ENCODE results near the gene ZMYND8.
"Not testable (repeated sequence)": the region's sequence is repeated elsewhere in the genome, so short reads cannot be mapped to it uniquely, and the experiment has no call there.

The ZMYND8 gene

DNA sequence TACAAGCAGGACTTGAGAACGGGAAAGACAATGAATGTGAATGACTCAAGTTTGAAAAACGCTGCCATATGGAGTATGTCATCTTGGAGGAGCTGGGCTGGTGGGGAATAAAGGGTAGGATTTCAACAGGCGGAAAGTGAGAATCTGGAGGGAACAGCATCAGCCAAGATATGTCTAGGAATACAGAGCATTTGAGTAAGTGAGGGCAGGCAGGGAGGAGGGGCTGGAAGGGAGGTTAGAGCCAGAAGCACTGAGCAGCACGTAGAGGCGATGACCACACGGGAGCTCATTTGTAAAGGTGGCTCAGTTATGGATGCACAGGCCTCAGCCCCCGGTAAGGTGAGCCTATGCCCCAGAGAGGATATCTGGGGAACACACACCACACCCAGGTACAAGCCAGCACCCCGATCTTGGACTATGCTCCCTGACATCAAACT, 115.1 kb downstream of the ZMYND8 start:
- TF ChIP-seq, protein P1, sequence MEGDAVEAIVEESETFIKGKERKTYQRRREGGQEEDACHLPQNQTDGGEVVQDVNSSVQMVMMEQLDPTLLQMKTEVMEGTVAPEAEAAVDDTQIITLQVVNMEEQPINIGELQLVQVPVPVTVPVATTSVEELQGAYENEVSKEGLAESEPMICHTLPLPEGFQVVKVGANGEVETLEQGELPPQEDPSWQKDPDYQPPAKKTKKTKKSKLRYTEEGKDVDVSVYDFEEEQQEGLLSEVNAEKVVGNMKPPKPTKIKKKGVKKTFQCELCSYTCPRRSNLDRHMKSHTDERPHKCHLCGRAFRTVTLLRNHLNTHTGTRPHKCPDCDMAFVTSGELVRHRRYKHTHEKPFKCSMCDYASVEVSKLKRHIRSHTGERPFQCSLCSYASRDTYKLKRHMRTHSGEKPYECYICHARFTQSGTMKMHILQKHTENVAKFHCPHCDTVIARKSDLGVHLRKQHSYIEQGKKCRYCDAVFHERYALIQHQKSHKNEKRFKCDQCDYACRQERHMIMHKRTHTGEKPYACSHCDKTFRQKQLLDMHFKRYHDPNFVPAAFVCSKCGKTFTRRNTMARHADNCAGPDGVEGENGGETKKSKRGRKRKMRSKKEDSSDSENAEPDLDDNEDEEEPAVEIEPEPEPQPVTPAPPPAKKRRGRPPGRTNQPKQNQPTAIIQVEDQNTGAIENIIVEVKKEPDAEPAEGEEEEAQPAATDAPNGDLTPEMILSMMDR (IDR thresholded peaks at IDR 0.05; ENCODE audit: insufficient read depth, low read length, poor library complexity, severe bottlenecking), result no peak
- H3K27me3 ChIP-seq (replicated peaks; ENCODE audit: control insufficient read depth, insufficient read depth, low read length), result no peaks in the 10 kb centered on the region
- no peak for DNase-seq (ENCODE audit: extremely low read depth, insufficient read length)
- H3K36me3 ChIP-seq (ENCODE audit: control insufficient read depth, insufficient read depth, low read length), result peaks cover 38% of the 10 kb centered on the region
- H3K4me3 ChIP-seq (replicated peaks; ENCODE audit: low read depth, low read length), result no peak overlapping the region

DNA sequence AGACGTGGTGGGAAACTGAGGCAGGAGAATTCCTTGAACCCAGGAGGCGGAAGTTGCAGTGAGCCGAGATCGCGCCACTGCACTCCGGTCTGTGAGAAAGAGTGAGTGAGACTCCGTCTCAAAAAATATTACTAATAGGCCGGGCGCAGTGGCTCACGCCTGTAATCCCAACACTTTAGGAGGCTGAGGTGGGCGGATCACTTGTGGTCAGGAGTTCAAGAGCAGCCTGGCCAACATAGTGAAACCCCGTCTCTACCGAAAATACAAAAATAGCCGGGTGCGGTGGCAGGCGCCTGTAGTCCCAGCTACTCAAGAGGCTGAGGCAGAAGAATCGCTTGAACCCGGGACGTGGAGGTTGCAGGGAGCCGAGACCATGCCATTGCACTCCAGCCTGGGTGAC, 116.4 kb downstream of the ZMYND8 start:
- DNase-seq (ENCODE audit: extremely low read depth, insufficient read length), result not testable (repeated sequence)
- peaks cover 42% of the 10 kb centered on the region for H3K36me3 ChIP-seq (ENCODE audit: control insufficient read depth, insufficient read depth, low read length)

DNA sequence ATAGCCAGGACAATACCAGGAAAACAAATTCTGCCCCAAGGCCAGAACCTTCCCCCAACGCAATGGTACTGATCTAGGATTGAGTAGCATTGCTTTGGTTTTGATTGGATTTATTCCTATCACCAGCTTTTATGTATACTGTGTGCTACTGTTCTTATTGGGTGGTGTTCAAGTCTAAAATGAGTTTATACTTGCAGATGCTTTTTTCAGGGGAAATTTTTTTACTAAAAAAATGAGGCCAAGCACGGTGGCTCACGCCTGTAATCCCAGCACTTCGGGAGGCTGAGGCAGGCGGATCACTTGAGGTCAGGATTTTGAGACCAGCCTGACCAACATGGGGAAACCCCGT, 116.8 kb downstream of the ZMYND8 start:
- TF ChIP-seq, protein P1 (IDR thresholded peaks at IDR 0.05; ENCODE audit: insufficient read depth, low read length, poor library complexity, severe bottlenecking), result no peak
- Histone ChIP-seq H3K36me3 (ENCODE audit: control insufficient read depth, insufficient read depth, low read length) (peaks cover 40% of the 10 kb centered on the region), H3K27me3 (replicated peaks; ENCODE audit: control insufficient read depth, insufficient read depth, low read length) (no peaks in the 10 kb centered on the region), H3K4me3 (replicated peaks; ENCODE audit: low read depth, low read length) (no peak overlapping the region)
- no peak for DNase-seq (ENCODE audit: extremely low read depth, insufficient read length)

More for the DNA sequence above, 116.4 kb downstream of the ZMYND8 start:
- not testable (repeated sequence) for H3K27me3 ChIP-seq (replicated peaks; ENCODE audit: control insufficient read depth, insufficient read depth, low read length); H3K4me3 ChIP-seq (replicated peaks; ENCODE audit: low read depth, low read length)

DNA sequence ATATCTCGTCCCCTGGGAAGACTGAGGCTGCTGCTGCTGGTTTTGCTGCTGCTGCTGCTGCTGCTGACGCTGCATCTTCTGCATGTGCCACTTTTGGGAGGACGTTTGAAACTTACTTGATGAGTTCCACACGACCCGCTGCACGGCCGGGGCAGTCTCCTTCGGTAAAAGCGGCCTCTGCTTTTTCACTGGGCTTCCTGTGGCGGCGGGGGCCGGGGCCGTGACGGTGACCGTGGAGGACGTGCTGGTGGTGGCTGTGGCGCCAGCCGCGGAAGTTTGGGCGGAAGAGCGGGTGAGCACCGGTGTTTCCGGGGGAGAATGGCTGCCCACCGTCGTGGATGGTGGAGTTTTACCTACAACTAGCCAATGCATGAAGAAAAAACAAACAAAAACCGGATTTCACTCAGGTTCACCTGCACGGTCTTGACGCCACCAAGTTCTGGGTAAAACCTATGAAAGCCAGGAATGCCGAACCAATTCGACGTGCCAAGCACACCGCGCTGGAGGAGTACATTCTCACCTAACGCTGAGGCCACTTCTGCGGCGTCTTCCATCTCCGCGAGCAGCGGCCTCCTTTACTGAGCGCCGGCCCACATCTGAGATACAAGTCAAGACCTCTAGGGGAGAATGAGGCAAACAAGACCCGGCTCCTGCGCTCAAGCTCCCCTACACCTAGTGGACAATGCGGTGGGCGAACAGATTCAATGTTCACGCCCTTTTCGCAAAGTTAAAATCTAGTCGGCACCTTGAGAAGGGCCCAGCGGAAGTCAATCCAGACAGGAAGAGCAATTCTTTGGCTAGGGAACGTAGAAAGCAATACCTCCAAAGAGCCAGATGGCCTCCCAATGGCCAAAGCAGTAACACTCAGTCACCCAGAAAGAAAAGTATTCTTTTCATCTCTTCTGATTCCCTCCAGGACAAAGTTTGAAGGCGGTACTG, 117.5 kb downstream of the ZMYND8 start:
- H3K36me3 ChIP-seq (ENCODE audit: control insufficient read depth, insufficient read depth, low read length), result peaks cover 41% of the 10 kb centered on the region
- no peak for DNase-seq (ENCODE audit: extremely low read depth, insufficient read length)
- no peak overlapping the region for H3K4me3 ChIP-seq (replicated peaks; ENCODE audit: low read depth, low read length)
- H3K27me3 ChIP-seq (replicated peaks; ENCODE audit: control insufficient read depth, insufficient read depth, low read length), result no peaks in the 10 kb centered on the region
- TF ChIP-seq, protein P1 (IDR thresholded peaks at IDR 0.05; ENCODE audit: insufficient read depth, low read length, poor library complexity, severe bottlenecking), result no peak

DNA sequence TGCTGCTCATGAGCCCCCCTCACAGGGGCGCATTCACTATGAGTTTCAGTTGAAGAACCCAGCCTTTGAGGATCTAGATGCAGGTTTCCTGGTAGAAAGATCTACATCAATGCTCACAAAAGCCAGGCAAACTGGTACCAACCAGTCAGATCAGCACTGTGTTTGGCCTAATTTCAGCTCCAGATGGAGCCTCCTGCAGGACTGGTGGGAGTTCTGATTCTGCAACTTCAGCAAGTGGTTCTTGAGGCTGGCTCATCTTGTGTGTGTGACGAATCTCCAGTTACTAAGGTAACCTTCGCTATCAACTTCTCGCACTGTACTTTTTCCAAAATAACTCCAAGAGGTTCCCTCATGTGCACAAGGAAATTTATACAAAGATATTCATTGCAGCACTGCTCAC, 118.8 kb downstream of the ZMYND8 start:
- Histone ChIP-seq H3K4me3 (replicated peaks; ENCODE audit: low read depth, low read length) (no peak overlapping the region), H3K36me3 (ENCODE audit: control insufficient read depth, insufficient read depth, low read length) (peaks cover 41% of the 10 kb centered on the region), H3K27me3 (replicated peaks; ENCODE audit: control insufficient read depth, insufficient read depth, low read length) (no peaks in the 10 kb centered on the region)
- DNase-seq (ENCODE audit: extremely low read depth, insufficient read length), result no peak
- TF ChIP-seq, protein P1 (IDR thresholded peaks at IDR 0.05; ENCODE audit: insufficient read depth, low read length, poor library complexity, severe bottlenecking), result no peak

DNA sequence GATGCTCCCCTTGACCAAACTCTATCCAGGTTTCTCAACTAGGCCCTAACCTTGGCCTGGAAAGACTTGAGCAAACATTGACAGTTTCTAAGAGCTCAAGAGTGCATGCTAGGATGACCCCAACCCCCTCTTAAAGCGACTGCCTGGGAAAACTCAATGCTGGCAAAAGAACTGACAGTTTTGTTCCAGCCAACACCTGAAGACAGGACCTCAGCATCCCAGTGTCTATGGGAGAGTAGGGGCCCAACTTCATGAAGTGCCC, 119.9 kb downstream of the ZMYND8 start:
- Histone ChIP-seq H3K36me3 (ENCODE audit: control insufficient read depth, insufficient read depth, low read length) (peaks cover 38% of the 10 kb centered on the region), H3K4me3 (replicated peaks; ENCODE audit: low read depth, low read length) (no peak overlapping the region), H3K27me3 (replicated peaks; ENCODE audit: control insufficient read depth, insufficient read depth, low read length) (no peaks in the 10 kb centered on the region)
- TF ChIP-seq, protein P1 (IDR thresholded peaks at IDR 0.05; ENCODE audit: insufficient read depth, low read length, poor library complexity, severe bottlenecking), result no peak
- no peak for DNase-seq (ENCODE audit: extremely low read depth, insufficient read length)
